ENCODE data around the gene COPZ1. TPM values are rescaled to one million over a fixed set of nuclear protein-coding genes. Genes with fewer than 3 reads are reported as not detected.

Gene COPZ1
- total and polyA plus RNA-seq, 9 of the 15 experiments (the other 6 are each of a cell fraction or from before 2014, with no cell fraction given): 137 to 487 (median 233) TPM

DNA sequence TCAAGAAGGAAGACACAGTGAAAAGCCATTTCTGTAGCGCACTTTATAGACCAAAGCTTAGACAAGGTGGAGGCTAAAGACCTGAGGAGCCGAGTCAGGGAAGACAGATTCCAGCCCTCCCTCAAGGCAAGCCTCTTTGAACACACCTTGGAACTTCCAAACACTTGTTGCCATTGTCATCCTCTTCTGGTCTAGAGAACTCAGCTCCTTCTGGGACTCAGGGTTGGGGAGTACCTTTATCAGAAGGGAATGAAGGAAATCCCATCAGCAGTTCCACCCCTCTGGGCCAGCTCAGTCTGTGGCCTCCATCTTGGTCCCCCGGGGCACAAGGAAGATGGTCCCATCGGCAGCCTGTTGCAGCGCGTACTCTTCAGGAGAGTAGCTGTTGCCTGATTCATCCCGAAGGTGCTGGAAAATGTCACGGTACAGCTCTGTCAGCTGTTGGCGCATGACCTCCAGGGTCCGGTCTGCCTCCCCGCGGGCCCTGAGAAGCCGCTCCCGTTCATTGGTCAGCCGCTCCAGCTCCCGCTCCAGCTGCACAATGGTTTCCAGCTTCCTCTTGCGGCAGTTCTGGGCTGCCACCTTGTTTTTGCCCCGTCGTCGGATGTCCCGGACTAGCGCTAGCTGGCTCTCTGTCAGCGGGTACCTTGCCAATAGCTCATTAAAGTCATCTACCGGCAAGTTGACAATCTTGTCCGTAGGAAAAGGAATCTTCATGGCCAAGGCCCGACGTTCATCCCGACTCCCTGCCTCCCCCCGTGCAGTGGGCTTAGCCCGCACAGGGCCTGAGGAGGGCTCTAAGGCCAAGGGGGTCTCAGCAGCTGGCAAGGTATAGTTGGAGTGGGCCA lies 32.6 kb upstream of the COPZ1 start (continued):
- TF ChIP-seq, protein P1, sequence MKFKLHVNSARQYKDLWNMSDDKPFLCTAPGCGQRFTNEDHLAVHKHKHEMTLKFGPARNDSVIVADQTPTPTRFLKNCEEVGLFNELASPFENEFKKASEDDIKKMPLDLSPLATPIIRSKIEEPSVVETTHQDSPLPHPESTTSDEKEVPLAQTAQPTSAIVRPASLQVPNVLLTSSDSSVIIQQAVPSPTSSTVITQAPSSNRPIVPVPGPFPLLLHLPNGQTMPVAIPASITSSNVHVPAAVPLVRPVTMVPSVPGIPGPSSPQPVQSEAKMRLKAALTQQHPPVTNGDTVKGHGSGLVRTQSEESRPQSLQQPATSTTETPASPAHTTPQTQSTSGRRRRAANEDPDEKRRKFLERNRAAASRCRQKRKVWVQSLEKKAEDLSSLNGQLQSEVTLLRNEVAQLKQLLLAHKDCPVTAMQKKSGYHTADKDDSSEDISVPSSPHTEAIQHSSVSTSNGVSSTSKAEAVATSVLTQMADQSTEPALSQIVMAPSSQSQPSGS (CRISPR knock-in tag; IDR thresholded peaks at IDR 0.05): no peak
- TF ChIP-seq MYNN (IDR thresholded peaks at IDR 0.05): 0 out of 2 replicates have a peak, but pooled peaks have one; percentile 19
- TF ChIP-seq MYNN (CRISPR knock-in tag; IDR thresholded peaks at IDR 0.05): no peak
- peak in 2 of 3 experiments; percentile 30 to 57 for TF ChIP-seq YY1 (IDR thresholded peaks at IDR 0.05; ENCODE audit: borderline replicate concordance in 1 of 3, control insufficient read depth in 1 of 3, extremely low read depth in 1 of 3, insufficient read depth in 3 of 3, insufficient read length in 1 of 3, insufficient replicate concordance in 2 of 3, low read depth in 1 of 3, low read length in 2 of 3)
- peak; percentile 46; the same call in 1 of the 2 replicates for TF ChIP-seq POLR2A (conservative IDR thresholded peaks at IDR 0.05)
- TF ChIP-seq NRF1 (conservative IDR thresholded peaks at IDR 0.05 in 1 of 2, IDR thresholded peaks at IDR 0.05 in 1 of 2): peak; percentile 71 to 76
- no peak for TF ChIP-seq FOS (IDR thresholded peaks at IDR 0.05; ENCODE audit: extremely low read depth, insufficient read length)
- no peak for TF ChIP-seq TEAD2 (tag; IDR thresholded peaks at IDR 0.05)
- TF ChIP-seq, protein P2, sequence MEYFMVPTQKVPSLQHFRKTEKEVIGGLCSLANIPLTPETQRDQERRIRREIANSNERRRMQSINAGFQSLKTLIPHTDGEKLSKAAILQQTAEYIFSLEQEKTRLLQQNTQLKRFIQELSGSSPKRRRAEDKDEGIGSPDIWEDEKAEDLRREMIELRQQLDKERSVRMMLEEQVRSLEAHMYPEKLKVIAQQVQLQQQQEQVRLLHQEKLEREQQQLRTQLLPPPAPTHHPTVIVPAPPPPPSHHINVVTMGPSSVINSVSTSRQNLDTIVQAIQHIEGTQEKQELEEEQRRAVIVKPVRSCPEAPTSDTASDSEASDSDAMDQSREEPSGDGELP (CRISPR knock-in tag; IDR thresholded peaks at IDR 0.05; ENCODE audit: borderline replicate concordance): peak; percentile 96
- TF ChIP-seq, protein P3, sequence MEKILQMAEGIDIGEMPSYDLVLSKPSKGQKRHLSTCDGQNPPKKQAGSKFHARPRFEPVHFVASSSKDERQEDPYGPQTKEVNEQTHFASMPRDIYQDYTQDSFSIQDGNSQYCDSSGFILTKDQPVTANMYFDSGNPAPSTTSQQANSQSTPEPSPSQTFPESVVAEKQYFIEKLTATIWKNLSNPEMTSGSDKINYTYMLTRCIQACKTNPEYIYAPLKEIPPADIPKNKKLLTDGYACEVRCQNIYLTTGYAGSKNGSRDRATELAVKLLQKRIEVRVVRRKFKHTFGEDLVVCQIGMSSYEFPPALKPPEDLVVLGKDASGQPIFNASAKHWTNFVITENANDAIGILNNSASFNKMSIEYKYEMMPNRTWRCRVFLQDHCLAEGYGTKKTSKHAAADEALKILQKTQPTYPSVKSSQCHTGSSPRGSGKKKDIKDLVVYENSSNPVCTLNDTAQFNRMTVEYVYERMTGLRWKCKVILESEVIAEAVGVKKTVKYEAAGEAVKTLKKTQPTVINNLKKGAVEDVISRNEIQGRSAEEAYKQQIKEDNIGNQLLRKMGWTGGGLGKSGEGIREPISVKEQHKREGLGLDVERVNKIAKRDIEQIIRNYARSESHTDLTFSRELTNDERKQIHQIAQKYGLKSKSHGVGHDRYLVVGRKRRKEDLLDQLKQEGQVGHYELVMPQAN (IDR thresholded peaks at IDR 0.05; ENCODE audit: borderline replicate concordance): peak; percentile 37; the same call in 1 of the 2 replicates
- TF ChIP-seq ZNF584 (CRISPR knock-in tag; IDR thresholded peaks at IDR 0.05; ENCODE audit: low read depth): no peak
- TF ChIP-seq, protein P4, sequence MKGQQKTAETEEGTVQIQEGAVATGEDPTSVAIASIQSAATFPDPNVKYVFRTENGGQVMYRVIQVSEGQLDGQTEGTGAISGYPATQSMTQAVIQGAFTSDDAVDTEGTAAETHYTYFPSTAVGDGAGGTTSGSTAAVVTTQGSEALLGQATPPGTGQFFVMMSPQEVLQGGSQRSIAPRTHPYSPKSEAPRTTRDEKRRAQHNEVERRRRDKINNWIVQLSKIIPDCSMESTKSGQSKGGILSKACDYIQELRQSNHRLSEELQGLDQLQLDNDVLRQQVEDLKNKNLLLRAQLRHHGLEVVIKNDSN (CRISPR knock-in tag; IDR thresholded peaks at IDR 0.05): peak; percentile 60; the same call in 1 of the 2 replicates
- TF ChIP-seq ZNF263 (CRISPR knock-in tag; IDR thresholded peaks at IDR 0.05; ENCODE audit: borderline replicate concordance): peak; percentile 32; the same call in 1 of the 2 replicates
- 0 out of 2 replicates have a peak, but pooled peaks have one; percentile 0 for TF ChIP-seq PML (IDR thresholded peaks at IDR 0.05; ENCODE audit: low read length)
- peak; percentile 13 for TF ChIP-seq POLR2B (IDR thresholded peaks at IDR 0.05; ENCODE audit: low read depth, partially characterized antibody)
- TF ChIP-seq CHD1 (IDR thresholded peaks at IDR 0.05; ENCODE audit: low read length): peak; percentile 59
- TF ChIP-seq, protein P5, sequence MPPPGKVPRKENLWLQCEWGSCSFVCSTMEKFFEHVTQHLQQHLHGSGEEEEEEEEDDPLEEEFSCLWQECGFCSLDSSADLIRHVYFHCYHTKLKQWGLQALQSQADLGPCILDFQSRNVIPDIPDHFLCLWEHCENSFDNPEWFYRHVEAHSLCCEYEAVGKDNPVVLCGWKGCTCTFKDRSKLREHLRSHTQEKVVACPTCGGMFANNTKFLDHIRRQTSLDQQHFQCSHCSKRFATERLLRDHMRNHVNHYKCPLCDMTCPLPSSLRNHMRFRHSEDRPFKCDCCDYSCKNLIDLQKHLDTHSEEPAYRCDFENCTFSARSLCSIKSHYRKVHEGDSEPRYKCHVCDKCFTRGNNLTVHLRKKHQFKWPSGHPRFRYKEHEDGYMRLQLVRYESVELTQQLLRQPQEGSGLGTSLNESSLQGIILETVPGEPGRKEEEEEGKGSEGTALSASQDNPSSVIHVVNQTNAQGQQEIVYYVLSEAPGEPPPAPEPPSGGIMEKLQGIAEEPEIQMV (tag; conservative IDR thresholded peaks at IDR 0.05; ENCODE audit: low read depth): no peak
- peak; percentile 93; the same call in 1 of the 2 replicates for TF ChIP-seq KAT7 (CRISPR knock-in tag; IDR thresholded peaks at IDR 0.05; ENCODE audit: borderline replicate concordance)
- 0 out of 2 replicates have a peak, but pooled peaks have one; percentile 1 for TF ChIP-seq SPI1 (IDR thresholded peaks at IDR 0.05; ENCODE audit: borderline replicate concordance, low read depth, low read length)
